Activated CD8-positive, alpha-beta memory T cell treated with anti-CD3 and anti-CD28 coated beads for 1 hour (primary cell): ENCODE measurements around the gene CPEB4.

Experiments
- DNase-seq, 2 donors: peaks; one replicate each; pipeline ENCODE4 v3.0.0-alpha.2; 2020; ENCODE audit warnings: low read depth in 1 of 2; ENCODE audit errors: extremely low read depth in 1 of 2

Gene CPEB4

GRCh38 chr5:173971681-173972345 lies 83.7 kb downstream of the CPEB4 start:
- no peak for DNase-seq

- DNase-seq, result no peak
Observed at GRCh38 chr5:173972607-173972924, 84.4 kb downstream of the CPEB4 start.

- peak; percentile 48 to 62 for DNase-seq
Observed at GRCh38 chr5:173972925-173973615, 84.9 kb downstream of the CPEB4 start.

- no peak for DNase-seq
Observed at GRCh38 chr5:173973616-173973969, 85.4 kb downstream of the CPEB4 start.

GRCh38 chr5:173974688-173975239 lies 86.6 kb downstream of the CPEB4 start:
- DNase-seq, result no peak

- DNase-seq, result no peak
Observed at GRCh38 chr5:173981185-173981761, 93.1 kb downstream of the CPEB4 start.

GRCh38 chr5:173984218-173984617 lies 96.1 kb downstream of the CPEB4 start:
- no peak for DNase-seq

GRCh38 chr5:173988554-173989431 lies 100.6 kb downstream of the CPEB4 start, which contains the start of gene C5orf47:
TSS of gene C5orf47 (plus strand) at chr5:173989170. CDS start at chr5:173989264, 94 bp downstream.
- no peak for DNase-seq

GRCh38 chr5:173989432-173990082 lies 101.4 kb downstream of the CPEB4 start:
- no peak for DNase-seq

- no peak for DNase-seq
Observed at GRCh38 chr5:173997331-173997730, 109.2 kb downstream of the CPEB4 start.

GRCh38 chr5:173998531-173998930 lies 110.4 kb downstream of the CPEB4 start:
- no peak for DNase-seq

- DNase-seq, result no peak
Observed at GRCh38 chr5:174000076-174000475, 111.9 kb downstream of the CPEB4 start.

GRCh38 chr5:174003795-174004194 lies 115.6 kb downstream of the CPEB4 start:
- no peak for DNase-seq

- no peak for DNase-seq
Observed at GRCh38 chr5:174008922-174009321, 120.8 kb downstream of the CPEB4 start.

GRCh38 chr5:174010365-174010764 lies 122.2 kb downstream of the CPEB4 start:
- no peak for DNase-seq

GRCh38 chr5:174011441-174011840 lies 123.3 kb downstream of the CPEB4 start:
- DNase-seq, result no peak
